IMR-90 (cell line): ENCODE results near the gene AGAP9. TPM values are rescaled to one million over a fixed set of nuclear protein-coding genes. Genes with fewer than 3 reads are reported as not detected.

Experiments used
- ATAC-seq: fragments of 200-7000 bp; cut with Tn5 transposase; 2 replicates; pipeline ENCODE4 v1.9.1; 2020; ENCODE audit warnings: low read depth, mild to moderate bottlenecking, moderate library complexity
- BruUV-seq: library from RNA; stranded (reverse); fragments of 400-500 nt; replicated peaks from 2 replicates; lab custom pipeline; 2021; lab: Mats Ljungman, UMichigan
- CTCF ChIA-PET: fragments of 300-600 bp; formaldehyde crosslinking; extraction: SDS; loops from one replicate; lab custom pipeline; 2021; ENCODE audit warnings: antibody characterized with exemption; lab: Yijun Ruan, JAX
- POLR2A ChIA-PET: fragments of 300-600 bp; sonication (Branson Sonifier 250); formaldehyde crosslinking; loops from one replicate; lab custom pipeline; 2022; ENCODE audit warnings: antibody characterized with exemption; ENCODE audit not compliant: unreplicated experiment; lab: Charles Lee
- DNase-seq: peaks from one replicate; pipeline ENCODE4 v3.0.0; 2013
- H2AFZ ChIP-seq: replicated peaks from 2 replicates; pipeline ENCODE3; 2013; ENCODE audit warnings: low read length, mild to moderate bottlenecking; ENCODE audit not compliant: poor library complexity
- H2AK5ac ChIP-seq: 2 replicates; pipeline ENCODE4 v1.6.1; 2013; ENCODE audit warnings: low read depth, low read length, inconsistent platforms
- H2AK9ac ChIP-seq: replicated peaks from 2 replicates; pipeline ENCODE3; 2013; ENCODE audit warnings: mild to moderate bottlenecking, low read depth, low read length, moderate library complexity; ENCODE audit not compliant: poor library complexity
- H2BK120ac ChIP-seq: 2 replicates; pipeline ENCODE4 v1.6.1; 2013; ENCODE audit warnings: low read depth, low read length, inconsistent platforms
- H2BK15ac ChIP-seq: 3 replicates; pipeline ENCODE4 v1.6.1; 2013; ENCODE audit warnings: low read depth, low read length, inconsistent platforms
- H2BK20ac ChIP-seq: 2 replicates; pipeline ENCODE4 v1.6.1; 2013; ENCODE audit warnings: low read depth, mild to moderate bottlenecking, inconsistent platforms, low read length, moderate library complexity
- H2BK5ac ChIP-seq: 2 replicates; pipeline ENCODE4 v1.6.1; 2013; ENCODE audit warnings: mild to moderate bottlenecking, low read depth, low read length, inconsistent platforms; ENCODE audit not compliant: poor library complexity, severe bottlenecking
- H3K14ac ChIP-seq: replicated peaks from 2 replicates; pipeline ENCODE4 v1.6.1; 2013; ENCODE audit warnings: low read depth, low read length, inconsistent platforms
- H3K18ac ChIP-seq: 2 replicates; pipeline ENCODE4 v1.6.1; 2013; ENCODE audit warnings: low read depth, low read length, control low read depth
- H3K23ac ChIP-seq: 2 replicates; pipeline ENCODE4 v1.6.1; 2013; ENCODE audit warnings: low read depth, low read length, inconsistent platforms
- H3K27ac ChIP-seq: 2 replicates; pipeline ENCODE4 v1.5.1; 2013; ENCODE audit warnings: mild to moderate bottlenecking, control low read depth, low read length; ENCODE audit not compliant: insufficient read depth
- H3K27me3 ChIP-seq: 2 replicates; pipeline ENCODE4 v1.6.1; 2013; ENCODE audit warnings: low read length; ENCODE audit not compliant: control insufficient read depth, insufficient read depth
- H3K36me3 ChIP-seq: 2 replicates; pipeline ENCODE4 v1.6.1; 2013; ENCODE audit warnings: low read length, mixed read lengths; ENCODE audit not compliant: control insufficient read depth, insufficient read depth
- H3K4ac ChIP-seq: 2 replicates; pipeline ENCODE4 v1.6.1; 2013; ENCODE audit warnings: low read depth, low read length, inconsistent platforms
- H3K4me1 ChIP-seq: 2 replicates; pipeline ENCODE4 v1.6.1; 2013; ENCODE audit warnings: low read length, mixed read lengths; ENCODE audit not compliant: control insufficient read depth, insufficient read depth
- H3K4me2 ChIP-seq: 2 replicates; pipeline ENCODE4 v1.6.1; 2013; ENCODE audit warnings: low read depth, mild to moderate bottlenecking, control low read depth, low read length, moderate library complexity
- H3K4me3 ChIP-seq: 2 replicates; pipeline ENCODE4 v1.5.1; 2013; ENCODE audit warnings: low read depth, mild to moderate bottlenecking, control low read depth, low read length, moderate library complexity; ENCODE audit not compliant: insufficient read depth
- H3K56ac ChIP-seq: 2 replicates; pipeline ENCODE4 v1.6.1; 2013; ENCODE audit warnings: low read length, inconsistent platforms; ENCODE audit not compliant: insufficient read depth; ENCODE audit errors: extremely low read depth
- H3K79me1 ChIP-seq, 2 experiments: 2 replicates each; pipeline ENCODE4 v1.6.1; 2013; ENCODE audit warnings: low read length in 2 of 2, inconsistent platforms in 1 of 2, low read depth in 1 of 2
- H3K9ac ChIP-seq: 2 replicates; pipeline ENCODE4 v1.6.1; 2013; ENCODE audit warnings: low read depth, low read length, control low read depth
- H3K9me1 ChIP-seq: 2 replicates; pipeline ENCODE4 v1.6.1; 2013; ENCODE audit warnings: low read length, inconsistent platforms; ENCODE audit not compliant: insufficient read depth
- H3K9me3 ChIP-seq: 2 replicates; pipeline ENCODE4 v1.6.1; 2013; ENCODE audit warnings: low read length; ENCODE audit not compliant: control insufficient read depth, insufficient read depth
- H4K20me1 ChIP-seq: 2 replicates; pipeline ENCODE4 v1.6.1; 2013; ENCODE audit warnings: low read length, inconsistent platforms; ENCODE audit not compliant: insufficient read depth
- H4K5ac ChIP-seq: 2 replicates; pipeline ENCODE4 v1.6.1; 2013; ENCODE audit warnings: mild to moderate bottlenecking, low read depth, low read length, control low read depth
- H4K8ac ChIP-seq, 2 experiments: 2 replicates each; pipeline ENCODE4 v1.6.1; 2013; ENCODE audit warnings: low read depth in 2 of 2, low read length in 2 of 2, control low read depth in 1 of 2, inconsistent platforms in 1 of 2
- H4K91ac ChIP-seq: 2 replicates; pipeline ENCODE4 v1.6.1; 2013; ENCODE audit warnings: low read depth, low read length, inconsistent platforms; ENCODE audit not compliant: insufficient read depth
- CEBPB ChIP-seq: IDR thresholded peaks from 2 replicates; pipeline ENCODE4 v1.6.1; 2012; ENCODE audit warnings: low read depth, low read length, improper control_type of control experiment
- CHD1 ChIP-seq: IDR thresholded peaks from 2 replicates; pipeline ENCODE4 v1.6.1; 2012; ENCODE audit warnings: low read depth, low read length, improper control_type of control experiment
- FOS ChIP-seq: fragments of 150-350 bp; IDR thresholded peaks from 2 replicates; pipeline ENCODE4 v1.6.1; 2016; ENCODE audit warnings: low read depth, low read length
- MAFK ChIP-seq: IDR thresholded peaks from 2 replicates; pipeline ENCODE4 v1.6.1; 2012; ENCODE audit warnings: low read depth, low read length, improper control_type of control experiment
- MAZ ChIP-seq: IDR thresholded peaks from 2 replicates; pipeline ENCODE4 v1.6.1; 2012; ENCODE audit warnings: low read depth, mild to moderate bottlenecking, low read length, improper control_type of control experiment, moderate library complexity, borderline replicate concordance
- MXI1 ChIP-seq: IDR thresholded peaks from 2 replicates; pipeline ENCODE4 v1.6.1; 2012; ENCODE audit warnings: low read depth, mild to moderate bottlenecking, low read length, moderate library complexity, borderline replicate concordance
- NFE2L2 ChIP-seq: fragments of 150-350 bp; IDR thresholded peaks from 2 replicates; pipeline ENCODE4 v1.6.1; 2016; ENCODE audit warnings: low read depth, mild to moderate bottlenecking, low read length
- RAD21 ChIP-seq: IDR thresholded peaks from 2 replicates; pipeline ENCODE4 v1.6.1; 2012; ENCODE audit warnings: low read length, improper control_type of control experiment
- RCOR1 ChIP-seq: IDR thresholded peaks from 2 replicates; pipeline ENCODE4 v1.6.1; 2012; ENCODE audit warnings: mild to moderate bottlenecking, low read length, improper control_type of control experiment; ENCODE audit not compliant: insufficient replicate concordance
- RFX5 ChIP-seq: IDR thresholded peaks from 2 replicates; pipeline ENCODE4 v1.8.0; 2012; ENCODE audit warnings: low read depth, mild to moderate bottlenecking, low read length, moderate library complexity
- SMC3 ChIP-seq: fragments of 150-350 bp; IDR thresholded peaks from 2 replicates; pipeline ENCODE4 v1.6.1; 2016; ENCODE audit warnings: low read depth, mild to moderate bottlenecking, antibody characterized with exemption, low read length, moderate library complexity
- WGBS, 2 experiments: methylation state at CpG; one replicate each; pipeline versions ENCODE4 v1.1.5 to v1.1.7; 2013; ENCODE audit warnings: missing lambda C conversion rate in 2 of 2; ENCODE audit not compliant: insufficient read length in 1 of 2; ENCODE audit errors: extremely low coverage in 2 of 2; 5-methylcytosine and 5-hydroxymethylcytosine counted together
- dilution Hi-C: fragments of 300-500 bp; cut with HindIII; formaldehyde crosslinking; loops from one replicate; pipeline ENCODE4 v1.14.3; 2018; ENCODE audit warnings: low sequenced_read_pairs; ENCODE audit not compliant: unreplicated experiment
- in situ Hi-C: fragments of 300-500 bp; cut with MboI; formaldehyde crosslinking; loops from 3 replicates; pipeline ENCODE4 v1.14.3; 2019; ENCODE audit warnings: low sequenced_read_pairs, inconsistent platforms, mixed read lengths
- intact Hi-C: fragments of 100-400 bp; cut with micrococcal nuclease; formaldehyde crosslinking; loops from 2 replicates; pipeline ENCODE4 v1.10.0; 2022
- polyA plus RNA-seq, 3 experiments: library from polyadenylated mRNA; depleted of rRNA; stranded (reverse); fragments of >200 nt; gene quantifications; 2 replicates each; pipeline ENCODE4 v1.2.3, GENCODE V29; 2012; ENCODE audit warnings: low replicate concordance in 1 of 3
- total RNA-seq: library from RNA; depleted of rRNA; stranded (reverse); fragments of >200 nt; gene quantifications from 2 replicates; pipeline ENCODE4 v1.2.3, GENCODE V29; 2012
- TF ChIP-seq, protein P1 (sequence below): conservative IDR thresholded peaks from 2 replicates; pipeline ENCODE4 v1.5.1; 2012; ENCODE audit warnings: mild to moderate bottlenecking, low read depth, low read length, improper control_type of control experiment
- TF ChIP-seq, protein P2 (sequence below): fragments of 150-350 bp; IDR thresholded peaks from 2 replicates; pipeline ENCODE4 v1.6.1; 2016; ENCODE audit warnings: low read depth, mild to moderate bottlenecking, low read length, moderate library complexity, borderline replicate concordance

Gene AGAP9
- total and polyA plus RNA-seq, 2 of the 4 experiments (the other 2 are of a cell fraction): 3.2 to 11.2 TPM

GRCh38 chr10:47454008-47454779 lies 69.2 kb downstream of the AGAP9 start:
- Histone ChIP-seq H3K18ac (no peak overlapping the region), H3K23ac (no peak overlapping the region), H3K14ac (no peak overlapping the region), H2BK15ac (no peak overlapping the region), H3K9me3 (no peaks in the 10 kb centered on the region), H3K4me3 (no peak overlapping the region), H3K27ac (no peak overlapping the region), H3K36me3 (no peaks in the 10 kb centered on the region), H2AK5ac (no peak overlapping the region), H3K4ac (no peak overlapping the region), H4K91ac (no peak overlapping the region), H2AFZ (no peak overlapping the region), H2AK9ac (peak overlapping the region; percentile 3), H3K9me1 (peaks cover 9% of the 10 kb centered on the region; the same call in 1 of the 2 replicates), H3K9ac (no peak overlapping the region), H2BK120ac (no peak overlapping the region), H3K27me3 (peaks cover 26% of the 10 kb centered on the region; the same call in 1 of the 2 replicates), H4K20me1 (no peaks in the 10 kb centered on the region), H4K5ac (no peak overlapping the region), H2BK5ac (no peak overlapping the region), H3K4me1 (peaks cover 10% of the 10 kb centered on the region), H3K79me1 (no peaks in the 10 kb centered on the region), H2BK20ac (no peak overlapping the region), H3K4me2 (no peak overlapping the region), H4K8ac (no peak overlapping the region), H3K56ac (no peak overlapping the region)
- intact Hi-C loops: no loop called here
- 68% methylated on average over 3 of the region's 10 CpGs; no CpG with 5 or more reads in 1 of the 2 experiments for WGBS, 2 experiments
- ATAC-seq (no peak), DNase-seq (no peak)
- dilution Hi-C loops: no loop called here
- no TSS peak for BruUV-seq
- ChIA-PET CTCF (no interaction called here), POLR2A (no interaction called here)
- in situ Hi-C loops: no loop called here
- TF ChIP-seq RCOR1 (no peak), NFE2L2 (no peak), MAZ (no peak), CHD1 (no peak), RFX5 (no peak), MXI1 (no peak), RAD21 (no peak), CEBPB (no peak), SMC3 (no peak), FOS (no peak), MAFK (no peak)
- TF ChIP-seq, protein P1, sequence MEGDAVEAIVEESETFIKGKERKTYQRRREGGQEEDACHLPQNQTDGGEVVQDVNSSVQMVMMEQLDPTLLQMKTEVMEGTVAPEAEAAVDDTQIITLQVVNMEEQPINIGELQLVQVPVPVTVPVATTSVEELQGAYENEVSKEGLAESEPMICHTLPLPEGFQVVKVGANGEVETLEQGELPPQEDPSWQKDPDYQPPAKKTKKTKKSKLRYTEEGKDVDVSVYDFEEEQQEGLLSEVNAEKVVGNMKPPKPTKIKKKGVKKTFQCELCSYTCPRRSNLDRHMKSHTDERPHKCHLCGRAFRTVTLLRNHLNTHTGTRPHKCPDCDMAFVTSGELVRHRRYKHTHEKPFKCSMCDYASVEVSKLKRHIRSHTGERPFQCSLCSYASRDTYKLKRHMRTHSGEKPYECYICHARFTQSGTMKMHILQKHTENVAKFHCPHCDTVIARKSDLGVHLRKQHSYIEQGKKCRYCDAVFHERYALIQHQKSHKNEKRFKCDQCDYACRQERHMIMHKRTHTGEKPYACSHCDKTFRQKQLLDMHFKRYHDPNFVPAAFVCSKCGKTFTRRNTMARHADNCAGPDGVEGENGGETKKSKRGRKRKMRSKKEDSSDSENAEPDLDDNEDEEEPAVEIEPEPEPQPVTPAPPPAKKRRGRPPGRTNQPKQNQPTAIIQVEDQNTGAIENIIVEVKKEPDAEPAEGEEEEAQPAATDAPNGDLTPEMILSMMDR: no peak
- TF ChIP-seq, protein P2, sequence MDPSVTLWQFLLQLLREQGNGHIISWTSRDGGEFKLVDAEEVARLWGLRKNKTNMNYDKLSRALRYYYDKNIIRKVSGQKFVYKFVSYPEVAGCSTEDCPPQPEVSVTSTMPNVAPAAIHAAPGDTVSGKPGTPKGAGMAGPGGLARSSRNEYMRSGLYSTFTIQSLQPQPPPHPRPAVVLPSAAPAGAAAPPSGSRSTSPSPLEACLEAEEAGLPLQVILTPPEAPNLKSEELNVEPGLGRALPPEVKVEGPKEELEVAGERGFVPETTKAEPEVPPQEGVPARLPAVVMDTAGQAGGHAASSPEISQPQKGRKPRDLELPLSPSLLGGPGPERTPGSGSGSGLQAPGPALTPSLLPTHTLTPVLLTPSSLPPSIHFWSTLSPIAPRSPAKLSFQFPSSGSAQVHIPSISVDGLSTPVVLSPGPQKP: no peak
